Peyer's patch (tissue), 4 donors: ENCODE results near the gene PSAT1.

Experiments used
- CTCF ChIP-seq, 6 experiments: fragments of 450-650 bp in 4 of 6; fragments of 200-600 bp in 2 of 6; sonication (generic) in 1 of 6; IDR thresholded peaks; one replicate each; pipeline ENCODE4 v1.5.1; 2017 to 2019; ENCODE audit warnings: antibody characterized with exemption in 6 of 6, mild to moderate bottlenecking in 3 of 6, moderate library complexity in 1 of 6
- POLR2A ChIP-seq, 2 donors: fragments of 450-650 bp; IDR thresholded peaks; one replicate each; pipeline ENCODE4 v1.5.1; 2017; ENCODE audit warnings: antibody characterized with exemption in 2 of 2, mild to moderate bottlenecking in 2 of 2, moderate library complexity in 2 of 2

DNA sequence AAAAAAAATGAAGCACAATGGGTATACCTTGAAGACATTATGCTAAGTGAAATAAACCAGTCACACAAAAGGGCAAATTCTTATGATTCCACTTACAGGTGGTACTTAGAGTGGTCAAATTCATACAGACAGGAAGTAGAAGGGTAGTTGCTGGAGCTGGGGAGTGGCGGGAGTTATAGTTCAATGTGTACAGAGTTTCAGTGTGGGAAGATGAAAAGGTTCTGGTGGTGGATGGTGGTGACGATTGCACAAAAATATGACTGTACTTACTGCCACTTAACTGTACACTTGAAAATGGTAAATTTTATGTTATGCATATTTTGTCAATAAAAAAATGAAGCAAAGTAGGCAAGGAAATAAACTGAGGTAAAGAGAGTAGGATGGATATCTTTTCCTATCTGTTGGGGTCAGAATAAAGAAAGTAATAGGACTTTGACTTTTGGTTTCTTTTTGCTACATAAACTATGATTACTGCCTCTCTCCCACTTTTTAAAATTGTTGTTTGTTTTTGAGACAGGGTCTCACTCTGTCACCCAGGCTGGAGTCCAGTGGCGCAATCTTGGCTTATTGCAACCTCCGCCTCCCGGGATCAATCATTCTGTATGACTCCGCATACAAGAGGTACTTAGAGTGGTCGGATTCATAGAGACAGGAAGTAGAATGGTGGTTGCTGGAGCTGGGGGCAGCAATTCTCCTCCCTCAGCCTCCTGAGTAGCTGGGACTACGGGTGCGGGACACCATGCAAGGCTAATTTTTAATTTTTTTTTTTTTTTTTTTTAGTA, 4.0 kb upstream of the PSAT1 start:
- TF ChIP-seq CTCF (IDR thresholded peaks at IDR 0.05) (no peak), POLR2A (IDR thresholded peaks at IDR 0.05) (no peak)
